ENCODE data around the gene SPATA45.

Gene SPATA45

GRCh38 chr1:212847549-212847948 lies at the start of gene SPATA45:
Gene SPATA45, minus strand, starts transcription at chr1:212847649. Its CDS starts 11,500 bp downstream, at chr1:212836149.
- POLR2A ChIA-PET = interaction anchor here (1.1 kb wide), 1 partner anchor 10 kb away, joined by 3 read pairs; the partner anchor contains the start of gene FLVCR1
- DNase-seq (ENCODE audit: extremely low spot score) = no peak
- CTCF ChIA-PET = no interaction called here
- no peak for TF ChIP-seq PKNOX1 (IDR thresholded peaks at IDR 0.05)
- TF ChIP-seq SUZ12 (IDR thresholded peaks at IDR 0.05) = no peak
- no peak for TF ChIP-seq ZNF384 (IDR thresholded peaks at IDR 0.05)
- TF ChIP-seq LEF1 (IDR thresholded peaks at IDR 0.05; ENCODE audit: borderline replicate concordance) = no peak
- no peak for TF ChIP-seq L3MBTL2 (conservative IDR thresholded peaks at IDR 0.05)
- TF ChIP-seq FOXA1 (IDR thresholded peaks at IDR 0.05) = no peak
- no peak for TF ChIP-seq SP1 (IDR thresholded peaks at IDR 0.05)
- no peak for TF ChIP-seq NFRKB (IDR thresholded peaks at IDR 0.05)
- TF ChIP-seq ARNT (IDR thresholded peaks at IDR 0.05) = no peak
- TF ChIP-seq CTBP1 (IDR thresholded peaks at IDR 0.05; ENCODE audit: borderline replicate concordance) = no peak
- no peak for TF ChIP-seq TARDBP (IDR thresholded peaks at IDR 0.05)
- TF ChIP-seq BHLHE40 (IDR thresholded peaks at IDR 0.05; ENCODE audit: borderline replicate concordance) = no peak
- no peak for TF ChIP-seq FOXK2 (IDR thresholded peaks at IDR 0.05)
- TF ChIP-seq ELF4 (IDR thresholded peaks at IDR 0.05) = no peak
- TF ChIP-seq HDGF (IDR thresholded peaks at IDR 0.05; ENCODE audit: borderline replicate concordance) = no peak
- TF ChIP-seq FOXM1 (IDR thresholded peaks at IDR 0.05; ENCODE audit: borderline replicate concordance) = no peak

GRCh38 chr1:212892108-212892507 lies 44.7 kb upstream of the SPATA45 start:
- no peak for TF ChIP-seq CTBP1 (IDR thresholded peaks at IDR 0.05; ENCODE audit: borderline replicate concordance)
- TF ChIP-seq FOXM1 (IDR thresholded peaks at IDR 0.05; ENCODE audit: borderline replicate concordance) = no peak
- TF ChIP-seq HDGF (IDR thresholded peaks at IDR 0.05; ENCODE audit: borderline replicate concordance) = no peak
- no peak for TF ChIP-seq LEF1 (IDR thresholded peaks at IDR 0.05; ENCODE audit: borderline replicate concordance)
- TF ChIP-seq NFRKB (IDR thresholded peaks at IDR 0.05) = no peak
- no peak for TF ChIP-seq SP1 (IDR thresholded peaks at IDR 0.05)
- TF ChIP-seq FOXA1 (IDR thresholded peaks at IDR 0.05) = no peak
- TF ChIP-seq ELF4 (IDR thresholded peaks at IDR 0.05) = no peak
- TF ChIP-seq ZNF384 (IDR thresholded peaks at IDR 0.05) = no peak
- TF ChIP-seq L3MBTL2 (conservative IDR thresholded peaks at IDR 0.05) = no peak
- TF ChIP-seq PKNOX1 (IDR thresholded peaks at IDR 0.05) = no peak
- TF ChIP-seq BHLHE40 (IDR thresholded peaks at IDR 0.05; ENCODE audit: borderline replicate concordance) = no peak
- no peak for TF ChIP-seq SUZ12 (IDR thresholded peaks at IDR 0.05)
- TF ChIP-seq FOXK2 (IDR thresholded peaks at IDR 0.05) = no peak
- no peak for TF ChIP-seq TARDBP (IDR thresholded peaks at IDR 0.05)
- TF ChIP-seq ARNT (IDR thresholded peaks at IDR 0.05) = no peak
- ChIA-PET POLR2A (no interaction called here), CTCF (no interaction called here)
- DNase-seq (ENCODE audit: extremely low spot score) = no peak

- ChIA-PET POLR2A (no interaction called here), CTCF (no interaction called here)
- TF ChIP-seq PKNOX1 (IDR thresholded peaks at IDR 0.05) = no peak
- no peak for TF ChIP-seq SUZ12 (IDR thresholded peaks at IDR 0.05)
- TF ChIP-seq ARNT (IDR thresholded peaks at IDR 0.05) = no peak
- no peak for TF ChIP-seq NFRKB (IDR thresholded peaks at IDR 0.05)
- no peak for TF ChIP-seq ZNF384 (IDR thresholded peaks at IDR 0.05)
- no peak for TF ChIP-seq FOXM1 (IDR thresholded peaks at IDR 0.05; ENCODE audit: borderline replicate concordance)
- no peak for TF ChIP-seq HDGF (IDR thresholded peaks at IDR 0.05; ENCODE audit: borderline replicate concordance)
- TF ChIP-seq FOXK2 (IDR thresholded peaks at IDR 0.05) = no peak
- no peak for TF ChIP-seq LEF1 (IDR thresholded peaks at IDR 0.05; ENCODE audit: borderline replicate concordance)
- no peak for TF ChIP-seq CTBP1 (IDR thresholded peaks at IDR 0.05; ENCODE audit: borderline replicate concordance)
- no peak for TF ChIP-seq FOXA1 (IDR thresholded peaks at IDR 0.05)
- no peak for TF ChIP-seq L3MBTL2 (conservative IDR thresholded peaks at IDR 0.05)
- no peak for TF ChIP-seq ELF4 (IDR thresholded peaks at IDR 0.05)
- TF ChIP-seq BHLHE40 (IDR thresholded peaks at IDR 0.05; ENCODE audit: borderline replicate concordance) = no peak
- TF ChIP-seq TARDBP (IDR thresholded peaks at IDR 0.05) = no peak
- no peak for DNase-seq (ENCODE audit: extremely low spot score)
These were observed 37.1 kb upstream of the SPATA45 start for GRCh38 chr1:212884592-212884991.

- ChIA-PET CTCF (no interaction called here), POLR2A (interaction anchor here (1.3 kb wide), 1 partner anchor 22 kb away, joined by 4 read pairs; the partner anchor contains the start of gene FLVCR1)
- TF ChIP-seq PKNOX1 (IDR thresholded peaks at IDR 0.05) = no peak
- TF ChIP-seq ZNF384 (IDR thresholded peaks at IDR 0.05) = no peak
- no peak for DNase-seq (ENCODE audit: extremely low spot score)
These were observed 32.7 kb upstream of the SPATA45 start for GRCh38 chr1:212879947-212880690.

GRCh38 chr1:212878418-212878817 lies 31.0 kb upstream of the SPATA45 start:
- POLR2A ChIA-PET = no interaction called here
- CTCF ChIA-PET = interaction anchor here (0.9 kb wide), 1 partner anchor 83 kb away, joined by 3 read pairs; no protein-coding TSS in a partner anchor
- DNase-seq (ENCODE audit: extremely low spot score) = no peak
- no peak for TF ChIP-seq L3MBTL2 (conservative IDR thresholded peaks at IDR 0.05)
- no peak for TF ChIP-seq ARNT (IDR thresholded peaks at IDR 0.05)
- no peak for TF ChIP-seq HDGF (IDR thresholded peaks at IDR 0.05; ENCODE audit: borderline replicate concordance)
- TF ChIP-seq FOXK2 (IDR thresholded peaks at IDR 0.05) = no peak
